Heart left ventricle (tissue), 13 donors: ENCODE data around the gene ITPK1.

Experiments
- CTCF ChIP-seq, 12 donors: fragments of 200-600 bp; sonication (generic) in 4 of 12; IDR thresholded peaks; one replicate each; pipeline versions ENCODE4 v1.5.0 to v1.8.0; 2018 to 2022; ENCODE audit warnings: antibody characterized with exemption in 12 of 12, mild to moderate bottlenecking in 5 of 12
- POLR2A ChIP-seq, 2 donors: fragments of 450-650 bp; IDR thresholded peaks; one replicate each; pipeline ENCODE4 v1.6.1; 2017; ENCODE audit warnings: antibody characterized with exemption in 2 of 2, mild to moderate bottlenecking in 2 of 2, moderate library complexity in 2 of 2
- donor health status: ischemic (EF 13 %, LVEDD 7.1; RV severe dilation, severe dysfunction).
- donor health status: DM: no; HTN: yes; CAD: no.
- donor health status: DM: no; HTN: no; CAD: no.
- donor health status: ischemic (EF 25% LVEDD 6.9; RV normal size, moderate dysfunction).
- donor health status: ischemic (EF 25% LVEDD 5.7; RV mildly dilated, moderate dysfunction).
- donor health status: ischemic (EF 35%, LVEDD 5.7; RV mildly dilated, moderate dysfunction).
- donor health status: nonischemic (EF 11% LVEDD 7.7; RV severe dilation, severe dysfunction).
- donor health status: DM: yes; HTN: yes; CAD: no.
- donor health status: PGD.
- donor health status: ischemic (EF 29% LVEDD 5.4; RV normal size, mild dysfunction).
- donor health status: nonischemic (EF 23%, LVEDD 6.1; RV moderate dilation, normal function).

- TF ChIP-seq CTCF (IDR thresholded peaks at IDR 0.05) (no peak), POLR2A (IDR thresholded peaks at IDR 0.05) (no peak)
Measured at GRCh38 chr14:93037351-93037750, 78.4 kb downstream of the ITPK1 start.
